Measurements from ENCODE around the gene SELENOI. TPM values are rescaled to one million over a fixed set of nuclear protein-coding genes. Genes with fewer than 3 reads are reported as not detected.

Gene SELENOI, protein sequence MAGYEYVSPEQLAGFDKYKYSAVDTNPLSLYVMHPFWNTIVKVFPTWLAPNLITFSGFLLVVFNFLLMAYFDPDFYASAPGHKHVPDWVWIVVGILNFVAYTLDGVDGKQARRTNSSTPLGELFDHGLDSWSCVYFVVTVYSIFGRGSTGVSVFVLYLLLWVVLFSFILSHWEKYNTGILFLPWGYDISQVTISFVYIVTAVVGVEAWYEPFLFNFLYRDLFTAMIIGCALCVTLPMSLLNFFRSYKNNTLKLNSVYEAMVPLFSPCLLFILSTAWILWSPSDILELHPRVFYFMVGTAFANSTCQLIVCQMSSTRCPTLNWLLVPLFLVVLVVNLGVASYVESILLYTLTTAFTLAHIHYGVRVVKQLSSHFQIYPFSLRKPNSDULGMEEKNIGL
- 10 to 100 TPM in 6 of 7 donors, 1 to 10 TPM in 1; 7.3 to 23.7 (median 16.4) TPM for total RNA-seq
- polyA plus RNA-seq, result 1 to 10 TPM; 2.5 to 4.3 TPM
- long read RNA-seq, donor 1, partial matches to known transcripts, result 2 of 8 reads
- long read RNA-seq, donor 1, other reads (novel, unspliced or antisense), result 6 of 8 reads
- long read RNA-seq, donor 2, result 0 reads
- long read RNA-seq, donor 3, full-length matches to known transcripts, result 2 of 8 reads
- long read RNA-seq, donor 3, partial matches to known transcripts, result 0 of 8 reads
- long read RNA-seq, donor 3, other reads (novel, unspliced or antisense), result 6 of 8 reads

DNA sequence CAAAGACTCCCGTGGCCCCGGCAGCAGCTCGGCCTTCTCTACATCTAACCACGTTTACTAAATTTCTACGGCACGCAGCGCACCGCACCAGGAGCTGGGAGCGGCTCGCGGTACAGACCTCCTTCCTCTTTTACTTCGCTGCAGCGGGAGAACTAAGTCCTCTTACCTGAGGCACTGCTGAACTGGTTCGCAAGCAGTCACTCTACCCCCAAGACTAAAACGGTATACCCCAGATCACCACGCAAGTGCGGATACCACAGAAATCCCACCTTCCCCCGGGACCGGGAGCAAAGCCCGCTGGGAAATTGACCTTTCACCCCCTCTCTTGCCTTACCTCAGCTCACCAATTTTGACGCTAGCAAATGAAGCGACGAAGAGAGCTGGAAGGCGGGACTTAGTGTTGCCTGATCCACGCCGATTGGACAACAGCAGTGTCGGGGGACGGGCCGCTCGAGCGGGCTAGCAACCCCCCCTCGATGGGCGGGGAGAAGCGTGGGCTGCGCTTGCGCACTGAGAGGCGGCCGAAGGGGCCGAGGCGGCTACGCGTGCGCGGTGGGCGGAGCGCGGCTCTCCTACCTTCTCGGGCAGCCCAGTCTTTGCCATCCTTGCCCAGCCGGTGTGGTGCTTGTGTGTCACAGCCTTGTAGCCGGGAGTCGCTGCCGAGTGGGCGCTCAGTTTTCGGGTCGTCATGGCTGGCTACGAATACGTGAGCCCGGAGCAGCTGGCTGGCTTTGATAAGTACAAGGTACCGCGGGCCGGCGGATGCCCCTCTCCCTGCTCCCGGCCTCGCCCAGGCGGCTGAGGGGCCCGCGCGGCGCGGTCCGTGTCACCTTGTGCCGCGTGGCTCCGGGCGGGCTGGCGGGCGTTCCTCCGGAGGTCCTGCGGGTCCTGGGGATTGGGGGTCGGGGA, at the start of gene SELENOI:
Gene SELENOI, plus strand, starts transcription at position 599 of the 909 bp plus-strand sequence. Its CDS starts 90 bp downstream, at position 689.
- peak within 1 kb of the TSS; percentile 80 to 93 for H3K27ac ChIP-seq
- TF ChIP-seq, protein P1, sequence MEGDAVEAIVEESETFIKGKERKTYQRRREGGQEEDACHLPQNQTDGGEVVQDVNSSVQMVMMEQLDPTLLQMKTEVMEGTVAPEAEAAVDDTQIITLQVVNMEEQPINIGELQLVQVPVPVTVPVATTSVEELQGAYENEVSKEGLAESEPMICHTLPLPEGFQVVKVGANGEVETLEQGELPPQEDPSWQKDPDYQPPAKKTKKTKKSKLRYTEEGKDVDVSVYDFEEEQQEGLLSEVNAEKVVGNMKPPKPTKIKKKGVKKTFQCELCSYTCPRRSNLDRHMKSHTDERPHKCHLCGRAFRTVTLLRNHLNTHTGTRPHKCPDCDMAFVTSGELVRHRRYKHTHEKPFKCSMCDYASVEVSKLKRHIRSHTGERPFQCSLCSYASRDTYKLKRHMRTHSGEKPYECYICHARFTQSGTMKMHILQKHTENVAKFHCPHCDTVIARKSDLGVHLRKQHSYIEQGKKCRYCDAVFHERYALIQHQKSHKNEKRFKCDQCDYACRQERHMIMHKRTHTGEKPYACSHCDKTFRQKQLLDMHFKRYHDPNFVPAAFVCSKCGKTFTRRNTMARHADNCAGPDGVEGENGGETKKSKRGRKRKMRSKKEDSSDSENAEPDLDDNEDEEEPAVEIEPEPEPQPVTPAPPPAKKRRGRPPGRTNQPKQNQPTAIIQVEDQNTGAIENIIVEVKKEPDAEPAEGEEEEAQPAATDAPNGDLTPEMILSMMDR (IDR thresholded peaks at IDR 0.05), result no peak
- no peak for TF ChIP-seq EP300 (IDR thresholded peaks at IDR 0.05)
- peak; percentile 97 for TF ChIP-seq POLR2A (IDR thresholded peaks at IDR 0.05)
- no peaks in the 10 kb centered on the region for H3K27me3 ChIP-seq
- peak within 1 kb of the TSS; percentile 85 for H3K4me3 ChIP-seq
- intact Hi-C loops (cut with DNase I), result no loop called here
- H3K4me1 ChIP-seq (ENCODE audit: insufficient read depth), result peaks cover 8% of the 10 kb centered on the region
- peak; percentile 98 to 100 (median 99) for DNase-seq
- H3K9me3 ChIP-seq, result no peaks in the 10 kb centered on the region
- 0 to 1% (median 0%) methylated on average over 64 to 80 of the region's 80 CpGs for WGBS, 3 donors
- no peaks in the 10 kb centered on the region for H3K36me3 ChIP-seq

DNA sequence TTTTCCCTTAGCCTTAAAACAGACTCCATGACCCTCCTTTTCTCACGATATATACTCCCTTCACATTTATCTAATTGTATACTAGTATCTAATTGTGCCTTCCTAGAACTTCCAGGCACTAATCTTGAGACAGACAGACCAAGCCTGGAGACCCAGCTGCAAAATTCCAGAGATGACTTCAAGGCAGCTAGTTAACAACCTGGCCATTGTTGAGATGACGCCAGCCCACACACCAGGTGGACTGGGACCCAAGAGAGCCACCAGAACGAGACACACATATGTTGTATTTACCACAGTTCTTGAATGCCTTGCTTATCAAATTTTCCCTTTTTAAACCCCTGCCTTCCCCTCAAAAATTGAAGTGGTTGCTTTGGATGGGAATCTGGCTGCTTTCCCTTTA, 48.9 kb upstream of the SELENOI start:
- 56 to 75% (median 73%) methylated on average over 3 of the region's 3 CpGs for WGBS, 3 donors
- Histone ChIP-seq H3K27ac (peak overlapping the region in 1 of 2 donors; percentile 92), H3K27me3 (no peaks in the 10 kb centered on the region), H3K36me3 (no peaks in the 10 kb centered on the region), H3K4me3 (no peak overlapping the region), H3K9me3 (no peaks in the 10 kb centered on the region), H3K4me1 (ENCODE audit: insufficient read depth) (peaks cover 8% of the 10 kb centered on the region)
- intact Hi-C loops (cut with DNase I), result loop anchor here in 1 of 4 donors (5.0 kb wide), 1 partner anchor 55 kb away; the partner anchor contains the start of genes HADHA and HADHB
- no peak for TF ChIP-seq POLR2A (IDR thresholded peaks at IDR 0.05)
- TF ChIP-seq EP300 (IDR thresholded peaks at IDR 0.05), result no peak
- TF ChIP-seq, protein P1 (IDR thresholded peaks at IDR 0.05), result no peak
- DNase-seq, result no peak

DNA sequence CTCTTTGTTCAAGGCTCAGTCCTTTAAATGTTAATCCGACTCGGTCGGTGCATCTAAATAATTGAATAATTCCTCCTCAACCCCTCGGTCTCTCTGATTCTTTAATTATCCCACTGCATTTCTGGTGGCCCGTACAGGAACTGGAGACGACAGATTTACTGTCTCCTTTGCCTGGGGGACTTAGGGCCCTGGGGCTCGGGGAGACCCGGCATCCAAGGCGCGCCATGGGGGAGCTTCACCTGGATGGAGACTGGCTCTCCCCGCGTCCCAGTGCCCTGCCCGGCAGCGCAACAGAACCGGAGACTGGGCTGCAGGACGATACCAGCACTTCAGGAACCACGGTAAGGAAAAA, 47.7 kb upstream of the SELENOI start:
- DNase-seq, result no peak
- TF ChIP-seq, protein P1 (IDR thresholded peaks at IDR 0.05), result no peak
- no peak for TF ChIP-seq POLR2A (IDR thresholded peaks at IDR 0.05)
- TF ChIP-seq EP300 (IDR thresholded peaks at IDR 0.05), result no peak
- intact Hi-C loops (cut with DNase I), result loop anchor here in 1 of 4 donors (5.0 kb wide), 1 partner anchor 56 kb away; the partner anchor contains the start of genes HADHA and HADHB

More for the DNA sequence above, 47.7 kb upstream of the SELENOI start:
- no peaks in the 10 kb centered on the region for H3K9me3 ChIP-seq
- H3K36me3 ChIP-seq, result no peaks in the 10 kb centered on the region
- H3K27ac ChIP-seq, result peak overlapping the region; percentile 92
- peak overlapping the region; percentile 52 for H3K4me3 ChIP-seq
- H3K27me3 ChIP-seq, result no peaks in the 10 kb centered on the region
- WGBS, 3 donors, result 17 to 23% (median 19%) methylated on average over 17 of the region's 17 CpGs
- peaks cover 8% of the 10 kb centered on the region for H3K4me1 ChIP-seq (ENCODE audit: insufficient read depth)
